Measurements from ENCODE around the gene KIAA0930. TPM values are rescaled to one million over a fixed set of nuclear protein-coding genes. Genes with fewer than 3 reads are reported as not detected.

The KIAA0930 gene
- total RNA-seq, 1 experiment from 2014 or later: 55.5 TPM

GRCh38 chr22:45201678-45202332 is 38.9 kb downstream of the KIAA0930 start:
- peaks cover 13% of the 10 kb centered on the region; the same call in 1 of the 2 replicates for H3F3A ChIP-seq (ENCODE audit: insufficient read depth, low read depth)
- H2AFZ ChIP-seq: no peak overlapping the region
- no peaks in the 10 kb centered on the region for H3K9me2 ChIP-seq (ENCODE audit: insufficient read depth)
- H3K27ac ChIP-seq: peak overlapping the region; percentile 66
- H3K4me1 ChIP-seq (replicated peaks; ENCODE audit: insufficient read depth): peaks cover 20% of the 10 kb centered on the region
- TF ChIP-seq CTCF (conservative IDR thresholded peaks at IDR 0.05) (no peak), EZH2 (IDR thresholded peaks at IDR 0.05; ENCODE audit: low read depth) (no peak)
- no peak overlapping the region for H3K4me3 ChIP-seq
- H3K79me2 ChIP-seq (ENCODE audit: low read depth): no peaks in the 10 kb centered on the region
- no peaks in the 10 kb centered on the region for H3K36me3 ChIP-seq (ENCODE audit: low read depth)
- peak overlapping the region; percentile 48 for H3K4me2 ChIP-seq
- DNase-seq: peak; percentile 47 to 88
- POLR2A ChIA-PET (ENCODE audit: unreplicated experiment): no interaction called here
- no peaks in the 10 kb centered on the region for H4K20me1 ChIP-seq (ENCODE audit: insufficient read depth)
- no TSS peak for BruUV-seq (replicated peaks)
- intact Hi-C loops (cut with micrococcal nuclease; ENCODE audit: unreplicated experiment): no loop called here
- no peaks in the 10 kb centered on the region for H3K27me3 ChIP-seq (ENCODE audit: insufficient read depth, low read depth)
- H3K9me3 ChIP-seq (ENCODE audit: insufficient read depth, low read depth): no peaks in the 10 kb centered on the region
- CTCF ChIA-PET: no interaction called here

- H3K36me3 ChIP-seq (ENCODE audit: low read depth): no peaks in the 10 kb centered on the region
- H3K27me3 ChIP-seq (ENCODE audit: insufficient read depth, low read depth): no peaks in the 10 kb centered on the region
- DNase-seq: no peak
- no peaks in the 10 kb centered on the region for H3K9me3 ChIP-seq (ENCODE audit: insufficient read depth, low read depth)
- H3K79me2 ChIP-seq (ENCODE audit: low read depth): no peaks in the 10 kb centered on the region
- CTCF ChIA-PET: interaction anchor here (0.6 kb wide), 1 partner anchor 99 kb away, joined by 3 read pairs; no protein-coding TSS in a partner anchor
- POLR2A ChIA-PET (ENCODE audit: unreplicated experiment): no interaction called here
- intact Hi-C loops (cut with micrococcal nuclease; ENCODE audit: unreplicated experiment): no loop called here
- H3K27ac ChIP-seq: peak overlapping the region; percentile 66
- peaks cover 20% of the 10 kb centered on the region for H3K4me1 ChIP-seq (replicated peaks; ENCODE audit: insufficient read depth)
- TF ChIP-seq EZH2 (IDR thresholded peaks at IDR 0.05; ENCODE audit: low read depth) (no peak), CTCF (conservative IDR thresholded peaks at IDR 0.05) (no peak)
- no peaks in the 10 kb centered on the region for H3K9me2 ChIP-seq (ENCODE audit: insufficient read depth)
- no peak overlapping the region for H2AFZ ChIP-seq
- peaks cover 13% of the 10 kb centered on the region; the same call in 1 of the 2 replicates for H3F3A ChIP-seq (ENCODE audit: insufficient read depth, low read depth)
- BruUV-seq (replicated peaks): no TSS peak
- H3K4me3 ChIP-seq: no peak overlapping the region
- no peaks in the 10 kb centered on the region for H4K20me1 ChIP-seq (ENCODE audit: insufficient read depth)
- H3K4me2 ChIP-seq: peak overlapping the region; percentile 48
These were observed 39.7 kb downstream of the KIAA0930 start for GRCh38 chr22:45200860-45201511.

GRCh38 chr22:45200230-45200629 is 40.5 kb downstream of the KIAA0930 start:
- Histone ChIP-seq H4K20me1 (ENCODE audit: insufficient read depth) (no peaks in the 10 kb centered on the region), H3K9me3 (ENCODE audit: insufficient read depth, low read depth) (no peaks in the 10 kb centered on the region), H3K27me3 (ENCODE audit: insufficient read depth, low read depth) (no peaks in the 10 kb centered on the region), H3K36me3 (ENCODE audit: low read depth) (no peaks in the 10 kb centered on the region), H3K27ac (no peak overlapping the region), H3K4me2 (no peak overlapping the region), H3K79me2 (ENCODE audit: low read depth) (no peaks in the 10 kb centered on the region), H3K4me1 (replicated peaks; ENCODE audit: insufficient read depth) (peaks cover 20% of the 10 kb centered on the region), H3K9me2 (ENCODE audit: insufficient read depth) (no peaks in the 10 kb centered on the region), H2AFZ (no peak overlapping the region), H3K4me3 (no peak overlapping the region), H3F3A (ENCODE audit: insufficient read depth, low read depth) (peaks cover 13% of the 10 kb centered on the region; the same call in 1 of the 2 replicates)
- intact Hi-C loops (cut with micrococcal nuclease; ENCODE audit: unreplicated experiment): no loop called here
- no peak for DNase-seq
- no peak for TF ChIP-seq CTCF (conservative IDR thresholded peaks at IDR 0.05)
- TF ChIP-seq EZH2 (IDR thresholded peaks at IDR 0.05; ENCODE audit: low read depth): no peak
- BruUV-seq (replicated peaks): no TSS peak
- POLR2A ChIA-PET (ENCODE audit: unreplicated experiment): no interaction called here
- CTCF ChIA-PET: interaction anchor here (0.6 kb wide), 1 partner anchor 98 kb away, joined by 3 read pairs; no protein-coding TSS in a partner anchor

Data from PC-9 (cell line).